K562 (cell line): ENCODE measurements around the gene PPM1L. TPM values are rescaled to one million over a fixed set of nuclear protein-coding genes. Genes with fewer than 3 reads are reported as not detected.

Source experiments
- ATAC-seq: fragments of 200-7000 bp; cut with Tn5 transposase; 3 replicates; pipeline ENCODE4 v1.9.1; 2020; ENCODE audit warnings: moderate library complexity
- BruUV-seq: library from RNA; stranded (reverse); fragments of 400-500 nt; replicated peaks from 2 replicates; lab custom pipeline; 2021; lab: Mats Ljungman, UMichigan
- CTCF ChIA-PET: fragments of 300-600 bp; formaldehyde crosslinking; extraction: SDS; loops from one replicate; lab custom pipeline; 2021; ENCODE audit warnings: low intra/inter-chr PET ratio; lab: Yijun Ruan, JAX
- POLR2A ChIA-PET: fragments of 300-600, 350-650 bp; sonication (Branson Sonifier 250); formaldehyde crosslinking; extraction: SDS; loops from one replicate; lab custom pipeline; 2021; ENCODE audit warnings: antibody characterized with exemption, inconsistent platforms; lab: Yijun Ruan, JAX
- DNase-seq, 4 experiments: peaks; one replicate each; pipeline versions ENCODE4 v3.0.0 to v3.0.0-alpha.2; 2011 to 2018; ENCODE audit warnings: low spot score in 3 of 4, mixed read lengths in 3 of 4; ENCODE audit errors: extremely low read depth in 1 of 4
- FAIRE-seq: peaks from 2 replicates; lab custom pipeline; 2011; peaks lifted over from hg19 to GRCh38; lab: Jason Lieb, UNC
- H2AFZ ChIP-seq: 2 replicates; pipeline ENCODE4 v1.6.0; 2011; ENCODE audit warnings: low read depth, low read length, control low read depth, inconsistent platforms
- H3K27ac ChIP-seq: fragments of 200-600 bp; 3 replicates; pipeline ENCODE4 v1.8.0; 2011; ENCODE audit warnings: low read depth, mild to moderate bottlenecking, control low read depth, inconsistent platforms, low read length, moderate library complexity, mixed read lengths; ENCODE audit errors: extremely low read depth
- H3K27me3 ChIP-seq, 2 experiments: fragments of 300-600 bp in 1 of 2; 2 replicates in 1 of 2; 3 replicates in 1 of 2; pipeline versions ENCODE4 v1.6.0 to v1.8.0; 2011; ENCODE audit warnings: inconsistent platforms in 2 of 2, low read length in 2 of 2, mild to moderate bottlenecking in 1 of 2, mixed read lengths in 1 of 2, moderate library complexity in 1 of 2; ENCODE audit not compliant: control insufficient read depth in 2 of 2, insufficient read depth in 2 of 2
- H3K36me3 ChIP-seq: fragments of 300-600 bp; 3 replicates; pipeline ENCODE4 v1.8.0; 2011; ENCODE audit warnings: mild to moderate bottlenecking, low read length, inconsistent platforms; ENCODE audit not compliant: control insufficient read depth, insufficient read depth
- H3K4me1 ChIP-seq, 2 experiments: fragments of 200-600 bp in 1 of 2; replicated peaks in 1 of 2; 2 replicates in 1 of 2; 3 replicates in 1 of 2; pipeline versions ENCODE4 v1.5.1 to v1.8.0; 2011; ENCODE audit warnings: inconsistent platforms in 2 of 2, low read length in 2 of 2, mild to moderate bottlenecking in 1 of 2, mixed read lengths in 1 of 2, moderate library complexity in 1 of 2; ENCODE audit not compliant: control insufficient read depth in 2 of 2, insufficient read depth in 2 of 2
- H3K4me2 ChIP-seq: 2 replicates; pipeline ENCODE4 v1.6.1; 2011; ENCODE audit warnings: low read length, control low read depth, inconsistent platforms, mixed read lengths; ENCODE audit not compliant: insufficient read depth
- H3K4me3 ChIP-seq: fragments of 200-600 bp; sonication (generic), shearing (Covaris generic); 2 replicates; pipeline ENCODE4 v1.5.1; 2016; ENCODE audit warnings: control low read depth, inconsistent platforms
- H3K79me2 ChIP-seq: fragments of 200-600 bp; 3 replicates; pipeline ENCODE4 v1.8.0; 2011; ENCODE audit warnings: low read length, inconsistent platforms; ENCODE audit not compliant: control insufficient read depth, insufficient read depth
- H3K9ac ChIP-seq, 2 experiments: 2 replicates each; pipeline versions ENCODE4 v1.6.0 to v1.6.1; 2011; ENCODE audit warnings: low read depth in 2 of 2, low read length in 2 of 2, control low read depth in 1 of 2, inconsistent platforms in 1 of 2, mild to moderate bottlenecking in 1 of 2, mixed read lengths in 1 of 2; ENCODE audit not compliant: insufficient read depth in 1 of 2
- H3K9me1 ChIP-seq: one replicate; pipeline ENCODE4 v1.6.0; 2011; ENCODE audit warnings: inconsistent platforms, mild to moderate bottlenecking, low read length, moderate library complexity; ENCODE audit not compliant: control insufficient read depth, insufficient read depth
- H3K9me3 ChIP-seq: replicated peaks from 2 replicates; pipeline ENCODE4 v1.5.1; 2011; ENCODE audit warnings: low read depth, low read length, inconsistent platforms; ENCODE audit not compliant: control insufficient read depth, insufficient read depth
- H4K20me1 ChIP-seq: replicated peaks from 2 replicates; pipeline ENCODE4 v1.6.1; 2011; ENCODE audit warnings: low read length, inconsistent platforms, mixed read lengths; ENCODE audit not compliant: control insufficient read depth, insufficient read depth
- ARID1B ChIP-seq: fragments of 450-650 bp; IDR thresholded peaks from 2 replicates; pipeline ENCODE4 v1.6.1; 2016; ENCODE audit warnings: antibody characterized with exemption, mild to moderate bottlenecking, inconsistent platforms
- BACH1 ChIP-seq: fragments of 200-800 bp; sonication (Bioruptor generic); IDR thresholded peaks from 2 replicates; pipeline ENCODE4 v1.6.1; 2016; ENCODE audit warnings: missing genetic modification characterization, missing compliant biosample characterization
- CBFA2T2 ChIP-seq: fragments of 450-650 bp; conservative IDR thresholded peaks from 2 replicates; pipeline ENCODE4 v1.6.1; 2017; ENCODE audit warnings: mild to moderate bottlenecking
- CBFA2T3 ChIP-seq: fragments of 450-650 bp; IDR thresholded peaks from 2 replicates; pipeline ENCODE4 v1.6.1; 2017
- CBFB ChIP-seq: sonication (generic); formaldehyde crosslinking; IDR thresholded peaks from 2 replicates; pipeline ENCODE4 v1.4.0; 2020; ENCODE audit warnings: mild to moderate bottlenecking, missing genetic modification reagents
- FOSL1 ChIP-seq: fragments of 200-800 bp; sonication (Bioruptor generic); conservative IDR thresholded peaks from 2 replicates; pipeline ENCODE4 v1.6.1; 2016; ENCODE audit warnings: missing genetic modification characterization, missing compliant biosample characterization
- FOXA3 ChIP-seq, 2 experiments: fragments of 450-650 bp in 1 of 2; sonication (generic) in 1 of 2; formaldehyde crosslinking; IDR thresholded peaks in 1 of 2; conservative IDR thresholded peaks in 1 of 2; 2 replicates each; pipeline versions ENCODE4 v1.4.0 to v1.8.0; 2020 to 2022; ENCODE audit warnings: mild to moderate bottlenecking in 2 of 2, missing genetic modification reagents in 1 of 2
- GABPA ChIP-seq: fragments of 200-800 bp; sonication (Bioruptor generic); conservative IDR thresholded peaks from 2 replicates; pipeline ENCODE4 v1.6.1; 2016; ENCODE audit warnings: low read depth, missing genetic modification characterization, missing compliant biosample characterization
- JUND ChIP-seq, 2 experiments: IDR thresholded peaks; 2 replicates in 1 of 2; 3 replicates in 1 of 2; pipeline ENCODE4 v1.6.1; 2011; ENCODE audit warnings: borderline replicate concordance in 2 of 2, low read depth in 2 of 2, low read length in 2 of 2, improper control_type of control experiment in 1 of 2, missing biosample characterization in 1 of 2, missing genetic modification characterization in 1 of 2, missing genetic modification reagents in 1 of 2
- KAT2B ChIP-seq: IDR thresholded peaks from one replicate; pipeline ENCODE4 v1.6.1; 2012; ENCODE audit warnings: low read depth, mild to moderate bottlenecking, control low read depth, inconsistent platforms, low read length, moderate library complexity
- KLF13 ChIP-seq: fragments of 450-650 bp; IDR thresholded peaks from 2 replicates; pipeline ENCODE4 v1.6.1; 2016; ENCODE audit warnings: missing genetic modification characterization, low read depth, mild to moderate bottlenecking, missing compliant biosample characterization, moderate library complexity, borderline replicate concordance
- MYNN ChIP-seq, 2 experiments: sonication (generic); formaldehyde crosslinking in 1 of 2; IDR thresholded peaks; 2 replicates each; pipeline versions ENCODE4 v1.5.0 to v1.6.1; 2016 to 2020; ENCODE audit warnings: antibody characterized with exemption in 1 of 2, missing genetic modification reagents in 1 of 2
- NFE2 ChIP-seq: IDR thresholded peaks from 2 replicates; pipeline ENCODE4 v1.6.1; 2014; ENCODE audit warnings: antibody characterized with exemption, low read depth
- NFYB ChIP-seq: IDR thresholded peaks from 2 replicates; pipeline ENCODE4 v1.6.1; 2011; ENCODE audit warnings: mild to moderate bottlenecking, moderate library complexity; ENCODE audit not compliant: insufficient read length; ENCODE audit errors: extremely low read depth
- SAFB2 ChIP-seq: fragments of 200-400 bp; formaldehyde crosslinking; IDR thresholded peaks from 2 replicates; pipeline ENCODE4 v1.6.1; 2018; ENCODE audit warnings: borderline replicate concordance, low read length, low read depth, moderate library complexity; ENCODE audit not compliant: severe bottlenecking
- SP1 ChIP-seq: sonication (generic); formaldehyde crosslinking; IDR thresholded peaks from 2 replicates; pipeline ENCODE4 v1.8.1; 2022; ENCODE audit warnings: mild to moderate bottlenecking, missing genetic modification reagents
- TAL1 ChIP-seq: fragments of 450-650 bp; IDR thresholded peaks from 2 replicates; pipeline ENCODE4 v1.6.1; 2016; ENCODE audit warnings: mild to moderate bottlenecking
- YY1 ChIP-seq, 3 experiments: IDR thresholded peaks; 2 replicates each; pipeline ENCODE4 v1.6.1; 2011; ENCODE audit warnings: low read length in 2 of 3, mild to moderate bottlenecking in 2 of 3, moderate library complexity in 2 of 3, borderline replicate concordance in 1 of 3, control low read depth in 1 of 3, low read depth in 1 of 3; ENCODE audit not compliant: insufficient read depth in 3 of 3, insufficient replicate concordance in 2 of 3, control insufficient read depth in 1 of 3, insufficient read length in 1 of 3; ENCODE audit errors: extremely low read depth in 1 of 3
- ZNF586 ChIP-seq: fragments of 450-650 bp; formaldehyde crosslinking; conservative IDR thresholded peaks from 2 replicates; pipeline ENCODE4 v1.4.0; 2020; ENCODE audit warnings: mild to moderate bottlenecking, moderate library complexity
- ZNF766 ChIP-seq: fragments of 200-800 bp; sonication (Bioruptor generic); conservative IDR thresholded peaks from 2 replicates; pipeline ENCODE4 v1.6.1; 2016; ENCODE audit warnings: missing genetic modification characterization, missing compliant biosample characterization
- WGBS: fragments of 100-300 bp; shearing (Covaris generic); methylation state at CpG from one replicate; pipeline ENCODE4 v1.1.6; 2016; ENCODE audit warnings: low coverage, mixed read lengths; ENCODE audit not compliant: insufficient coverage; ENCODE audit errors: missing lambda C conversion rate; 5-methylcytosine and 5-hydroxymethylcytosine counted together
- in situ Hi-C: fragments of 300-500 bp; cut with MboI; formaldehyde crosslinking; loops from 4 replicates; pipeline ENCODE4 v1.15.0; 2018; ENCODE audit warnings: inconsistent platforms, mixed read lengths
- intact Hi-C: fragments of 100-400 bp; cut with micrococcal nuclease; formaldehyde crosslinking; loops from 2 replicates; pipeline ENCODE4 v1.14.2; 2022
- polyA plus RNA-seq, 8 experiments: library from polyadenylated mRNA; depleted of rRNA in 4 of 8; stranded (reverse) in 5 of 8; unstranded in 3 of 8; fragments of >200 nt; fragmentation: Nextera tagmentation in 2 of 8; fragmentation: Illumina TruSeq in 1 of 8; extraction: Ambion mirVana in 2 of 8; extraction: Trizol in 1 of 8; gene quantifications; 2 replicates each; pipeline versions ENCODE4 v1.2.1 to v1.2.3, GENCODE V29; 2011 to 2014; ENCODE audit warnings: inconsistent platforms in 1 of 8, missing spikeins in 1 of 8
- total RNA-seq, 7 experiments: library from RNA; depleted of rRNA in 6 of 7; stranded (reverse); fragments of >200 nt in 6 of 7; fragmentation: Illumina TruSeq in 2 of 7; extraction: Trizol in 2 of 7; gene quantifications; 2 replicates each; pipeline versions ENCODE4 v1.2.1 to v1.2.3, GENCODE V29; 2011 to 2021; ENCODE audit warnings: low replicate concordance in 1 of 7
- TF ChIP-seq, protein P1 (sequence below): sonication (generic); formaldehyde crosslinking; IDR thresholded peaks from 2 replicates; pipeline ENCODE4 v1.8.0; 2022; ENCODE audit warnings: mild to moderate bottlenecking, missing genetic modification reagents

PPM1L gene
- total and polyA plus RNA-seq, 9 of the 15 experiments (the other 6 are each of a cell fraction or from before 2014, with no cell fraction given), result 0.01 to 0.41 (median 0.14) TPM

DNA sequence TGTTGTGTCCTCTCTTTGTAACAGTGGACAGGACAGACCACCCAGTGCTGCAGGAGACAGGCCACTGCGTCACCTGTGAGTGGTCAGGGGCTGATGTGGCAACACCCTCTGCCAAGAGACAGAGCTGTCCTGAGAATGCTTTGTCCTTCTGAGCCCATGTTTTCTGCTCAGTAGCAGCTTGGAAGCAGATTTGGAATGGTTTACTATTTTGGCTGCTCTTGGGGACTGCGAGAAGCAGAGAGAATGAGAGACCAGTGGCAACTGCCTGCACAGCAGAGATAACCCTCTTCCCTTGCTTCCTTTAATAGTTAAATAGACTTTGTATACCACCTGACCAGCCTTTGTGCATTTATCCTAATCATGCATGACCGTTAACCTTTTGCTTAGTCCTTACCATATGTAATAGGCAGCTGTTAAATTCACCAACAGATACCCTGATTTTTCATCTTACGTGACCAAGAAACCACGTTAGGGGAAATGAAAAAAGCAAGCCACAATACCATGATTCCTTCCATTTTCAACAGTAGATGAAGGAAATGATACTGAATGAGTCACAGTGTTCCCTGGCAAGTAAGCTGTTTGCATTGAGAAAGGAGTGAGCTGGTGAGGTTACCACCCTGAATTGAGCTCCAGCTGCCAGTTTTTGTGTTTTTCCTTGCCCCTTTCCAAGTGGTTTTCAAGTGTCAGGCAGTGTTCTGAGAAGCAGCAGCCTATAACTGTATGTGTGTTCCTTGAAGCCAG lies 313.6 kb downstream of the PPM1L start:
- peak in 1 of 4 experiments; percentile 6 for DNase-seq
- H3K27ac ChIP-seq, result no peak overlapping the region
- H2AFZ ChIP-seq, result no peak overlapping the region
- H3K27me3 ChIP-seq, result no peaks in the 10 kb centered on the region
- ChIA-PET POLR2A (no interaction called here), CTCF (no interaction called here)
- no peak overlapping the region for H3K4me3 ChIP-seq
- H3K4me1 ChIP-seq, result no peaks in the 10 kb centered on the region; a peak in 2 of 5 replicates
- intact Hi-C loops, result no loop called here
- no peaks in the 10 kb centered on the region for H3K9me1 ChIP-seq
- peak; percentile 46; the same call in 2 of the 3 replicates for ATAC-seq
- H3K9me3 ChIP-seq, result no peaks in the 10 kb centered on the region
- no TSS peak for BruUV-seq
- no peak overlapping the region for H3K4me2 ChIP-seq
- in situ Hi-C loops, result no loop called here
- FAIRE-seq, result no peak
- no peaks in the 10 kb centered on the region for H4K20me1 ChIP-seq
- no peak overlapping the region for H3K9ac ChIP-seq
- H3K79me2 ChIP-seq, result no peaks in the 10 kb centered on the region
- no peaks in the 10 kb centered on the region for H3K36me3 ChIP-seq
- 5% methylated on average over 5 of the region's 5 CpGs for WGBS
- TF ChIP-seq FOSL1, result peak; percentile 53; the same call in 1 of the 2 replicates
- TF ChIP-seq JUND (IDR thresholded peaks at IDR 0.05; ENCODE audit: borderline replicate concordance, low read depth, low read length), result no peak
- TF ChIP-seq JUND (tag; IDR thresholded peaks at IDR 0.05; ENCODE audit: borderline replicate concordance, low read depth, low read length), result peak; percentile 43; the same call in 2 of the 3 replicates
- TF ChIP-seq YY1 (IDR thresholded peaks at IDR 0.05; ENCODE audit: borderline replicate concordance in 1 of 3, control insufficient read depth in 1 of 3, extremely low read depth in 1 of 3, insufficient read depth in 3 of 3, insufficient read length in 1 of 3, insufficient replicate concordance in 2 of 3, low read depth in 1 of 3, low read length in 2 of 3), result no peak
- TF ChIP-seq KAT2B, result no peak
- TF ChIP-seq, protein P1, sequence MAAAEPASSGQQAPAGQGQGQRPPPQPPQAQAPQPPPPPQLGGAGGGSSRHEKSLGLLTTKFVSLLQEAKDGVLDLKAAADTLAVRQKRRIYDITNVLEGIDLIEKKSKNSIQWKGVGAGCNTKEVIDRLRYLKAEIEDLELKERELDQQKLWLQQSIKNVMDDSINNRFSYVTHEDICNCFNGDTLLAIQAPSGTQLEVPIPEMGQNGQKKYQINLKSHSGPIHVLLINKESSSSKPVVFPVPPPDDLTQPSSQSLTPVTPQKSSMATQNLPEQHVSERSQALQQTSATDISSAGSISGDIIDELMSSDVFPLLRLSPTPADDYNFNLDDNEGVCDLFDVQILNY (CRISPR knock-in tag), result no peak
- TF ChIP-seq NFYB, result no peak
- 0 out of 2 replicates have a peak, but pooled peaks have one; percentile 19 for TF ChIP-seq BACH1
- TF ChIP-seq ARID1B, result peak; percentile 44; the same call in 1 of the 2 replicates
- TF ChIP-seq NFE2, result no peak
- no peak for TF ChIP-seq FOXA3 (CRISPR knock-in tag; conservative IDR thresholded peaks at IDR 0.05 in 1 of 2, IDR thresholded peaks at IDR 0.05 in 1 of 2)
- no peak for TF ChIP-seq MYNN (IDR thresholded peaks at IDR 0.05)
- no peak for TF ChIP-seq MYNN (CRISPR knock-in tag; IDR thresholded peaks at IDR 0.05)
- no peak for TF ChIP-seq GABPA (tag)
- peak; percentile 54; the same call in 1 of the 2 replicates for TF ChIP-seq ZNF766 (CRISPR knock-in tag)
- peak; percentile 39; the same call in 1 of the 2 replicates for TF ChIP-seq TAL1
- TF ChIP-seq SAFB2, result no peak
- TF ChIP-seq ZNF586, result no peak
- no peak for TF ChIP-seq KLF13 (tag)
- TF ChIP-seq SP1 (CRISPR knock-in tag), result no peak
- TF ChIP-seq CBFA2T2, result no peak
- TF ChIP-seq CBFA2T3, result peak; percentile 22; the same call in 1 of the 2 replicates
- TF ChIP-seq CBFB, result no peak
